ENCODE measurements around the gene SNX3. TPM values are rescaled to one million over a fixed set of nuclear protein-coding genes. Genes with fewer than 3 reads are reported as not detected.

Gene SNX3
- total RNA-seq, 1 donor, result 161 TPM

GRCh38 chr6:108228416-108228815, 32.4 kb downstream of the SNX3 start:
- Histone ChIP-seq H3K27me3 (ENCODE audit: insufficient read depth, low read length) (no peaks in the 10 kb centered on the region), H3K9me3 (ENCODE audit: low read depth, low read length) (no peaks in the 10 kb centered on the region), H3K4me2 (ENCODE audit: insufficient read depth, low read length) (no peak overlapping the region), H3K27ac (ENCODE audit: low read depth, low read length) (no peak overlapping the region), H3K4me1 (ENCODE audit: insufficient read depth, low read length) (no peaks in the 10 kb centered on the region), H3K36me3 (ENCODE audit: insufficient read depth, low read length) (no peaks in the 10 kb centered on the region), H4K20me1 (ENCODE audit: insufficient read depth, low read length) (peaks cover 10% of the 10 kb centered on the region), H3K79me2 (ENCODE audit: insufficient read depth, low read length) (peaks cover 41% of the 10 kb centered on the region), H2AFZ (ENCODE audit: low read length) (no peak overlapping the region), H3K4me3 (ENCODE audit: insufficient read depth, low read length) (no peak overlapping the region)
- TF ChIP-seq, protein P1, sequence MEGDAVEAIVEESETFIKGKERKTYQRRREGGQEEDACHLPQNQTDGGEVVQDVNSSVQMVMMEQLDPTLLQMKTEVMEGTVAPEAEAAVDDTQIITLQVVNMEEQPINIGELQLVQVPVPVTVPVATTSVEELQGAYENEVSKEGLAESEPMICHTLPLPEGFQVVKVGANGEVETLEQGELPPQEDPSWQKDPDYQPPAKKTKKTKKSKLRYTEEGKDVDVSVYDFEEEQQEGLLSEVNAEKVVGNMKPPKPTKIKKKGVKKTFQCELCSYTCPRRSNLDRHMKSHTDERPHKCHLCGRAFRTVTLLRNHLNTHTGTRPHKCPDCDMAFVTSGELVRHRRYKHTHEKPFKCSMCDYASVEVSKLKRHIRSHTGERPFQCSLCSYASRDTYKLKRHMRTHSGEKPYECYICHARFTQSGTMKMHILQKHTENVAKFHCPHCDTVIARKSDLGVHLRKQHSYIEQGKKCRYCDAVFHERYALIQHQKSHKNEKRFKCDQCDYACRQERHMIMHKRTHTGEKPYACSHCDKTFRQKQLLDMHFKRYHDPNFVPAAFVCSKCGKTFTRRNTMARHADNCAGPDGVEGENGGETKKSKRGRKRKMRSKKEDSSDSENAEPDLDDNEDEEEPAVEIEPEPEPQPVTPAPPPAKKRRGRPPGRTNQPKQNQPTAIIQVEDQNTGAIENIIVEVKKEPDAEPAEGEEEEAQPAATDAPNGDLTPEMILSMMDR (IDR thresholded peaks at IDR 0.05; ENCODE audit: extremely low read depth, low read depth, low read length), result no peak
- DNase-seq (ENCODE audit: insufficient read length, low spot score, missing footprints), result no peak

GRCh38 chr6:108227290-108227689, 33.5 kb downstream of the SNX3 start:
- Histone ChIP-seq H3K36me3 (ENCODE audit: insufficient read depth, low read length) (no peaks in the 10 kb centered on the region), H3K79me2 (ENCODE audit: insufficient read depth, low read length) (peaks cover 35% of the 10 kb centered on the region)

DNA sequence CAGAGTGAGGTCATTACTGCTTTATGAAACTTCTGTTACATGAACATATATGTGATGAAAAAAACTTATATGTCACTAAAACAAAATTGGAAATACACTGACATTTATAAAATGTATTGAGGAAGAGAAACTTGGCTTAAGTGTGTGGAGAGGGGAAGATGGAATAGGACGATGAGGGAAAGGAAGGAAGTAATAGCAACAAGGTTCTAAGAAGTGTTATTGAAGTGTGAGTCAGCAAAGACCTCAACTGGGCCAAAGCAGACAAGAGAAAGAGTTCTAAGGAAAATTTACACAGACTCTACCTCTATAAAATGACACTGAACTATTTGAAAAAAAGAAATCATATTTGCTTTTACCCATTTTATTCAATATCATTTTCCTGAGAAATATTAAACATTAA, 38.3 kb downstream of the SNX3 start:
- peaks cover 13% of the 10 kb centered on the region for H3K79me2 ChIP-seq (ENCODE audit: insufficient read depth, low read length)
- H3K4me2 ChIP-seq (ENCODE audit: insufficient read depth, low read length), result no peak overlapping the region
- H3K9me3 ChIP-seq (ENCODE audit: low read depth, low read length), result no peaks in the 10 kb centered on the region
- TF ChIP-seq, protein P1 (IDR thresholded peaks at IDR 0.05; ENCODE audit: extremely low read depth, low read depth, low read length), result no peak
- peak; percentile 61 for DNase-seq (ENCODE audit: insufficient read length, low spot score, missing footprints)
- no peak overlapping the region for H2AFZ ChIP-seq (ENCODE audit: low read length)
- H4K20me1 ChIP-seq (ENCODE audit: insufficient read depth, low read length), result peaks cover 2% of the 10 kb centered on the region
- H3K27me3 ChIP-seq (ENCODE audit: insufficient read depth, low read length), result no peaks in the 10 kb centered on the region
- no peak overlapping the region for H3K4me3 ChIP-seq (ENCODE audit: insufficient read depth, low read length)
- no peak overlapping the region for H3K27ac ChIP-seq (ENCODE audit: low read depth, low read length)
- no peaks in the 10 kb centered on the region for H3K4me1 ChIP-seq (ENCODE audit: insufficient read depth, low read length)
- H3K36me3 ChIP-seq (ENCODE audit: insufficient read depth, low read length), result peaks cover 5% of the 10 kb centered on the region

More at GRCh38 chr6:108227290-108227689, 33.5 kb downstream of the SNX3 start:
- Histone ChIP-seq H3K4me1 (ENCODE audit: insufficient read depth, low read length) (no peaks in the 10 kb centered on the region), H4K20me1 (ENCODE audit: insufficient read depth, low read length) (peaks cover 4% of the 10 kb centered on the region), H3K9me3 (ENCODE audit: low read depth, low read length) (no peaks in the 10 kb centered on the region), H3K4me2 (ENCODE audit: insufficient read depth, low read length) (no peak overlapping the region), H2AFZ (ENCODE audit: low read length) (no peak overlapping the region), H3K27me3 (ENCODE audit: insufficient read depth, low read length) (no peaks in the 10 kb centered on the region), H3K4me3 (ENCODE audit: insufficient read depth, low read length) (no peak overlapping the region), H3K27ac (ENCODE audit: low read depth, low read length) (no peak overlapping the region)
- TF ChIP-seq, protein P1 (IDR thresholded peaks at IDR 0.05; ENCODE audit: extremely low read depth, low read depth, low read length), result no peak
- no peak for DNase-seq (ENCODE audit: insufficient read length, low spot score, missing footprints)

DNA sequence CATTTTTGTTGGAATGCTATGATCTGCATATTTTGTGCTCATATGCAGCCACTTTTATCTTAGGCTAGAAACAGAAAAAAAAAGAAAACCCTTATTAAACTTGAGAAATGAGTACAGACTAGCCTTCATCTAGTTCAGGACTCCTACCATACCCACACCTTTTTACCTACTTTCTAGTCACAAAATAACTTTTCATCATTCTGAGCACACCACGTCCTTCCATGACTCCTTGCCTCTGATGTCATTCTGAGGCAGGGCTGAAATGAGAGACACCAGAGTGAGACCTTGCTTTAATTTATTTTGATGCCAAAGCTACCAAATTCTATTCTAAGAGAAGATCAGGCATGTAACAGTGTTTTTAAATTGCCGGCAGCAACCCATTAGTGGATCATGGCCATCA, 38.8 kb downstream of the SNX3 start:
- no peak for DNase-seq (ENCODE audit: insufficient read length, low spot score, missing footprints)
- Histone ChIP-seq H3K9me3 (ENCODE audit: low read depth, low read length) (no peaks in the 10 kb centered on the region), H2AFZ (ENCODE audit: low read length) (no peak overlapping the region), H3K27ac (ENCODE audit: low read depth, low read length) (no peak overlapping the region), H3K4me1 (ENCODE audit: insufficient read depth, low read length) (no peaks in the 10 kb centered on the region), H3K36me3 (ENCODE audit: insufficient read depth, low read length) (peaks cover 5% of the 10 kb centered on the region), H3K27me3 (ENCODE audit: insufficient read depth, low read length) (no peaks in the 10 kb centered on the region), H3K4me3 (ENCODE audit: insufficient read depth, low read length) (no peak overlapping the region), H3K79me2 (ENCODE audit: insufficient read depth, low read length) (peaks cover 13% of the 10 kb centered on the region), H3K4me2 (ENCODE audit: insufficient read depth, low read length) (no peak overlapping the region), H4K20me1 (ENCODE audit: insufficient read depth, low read length) (no peaks in the 10 kb centered on the region)
- TF ChIP-seq, protein P1 (IDR thresholded peaks at IDR 0.05; ENCODE audit: extremely low read depth, low read depth, low read length), result no peak
